Breast epithelium (tissue), 4 donors: ENCODE measurements around the gene APLF. TPM values are rescaled to one million over a fixed set of nuclear protein-coding genes. Genes with fewer than 3 reads are reported as not detected.

Experiments used
- DNase-seq, 2 donors: peaks; one replicate each; pipeline ENCODE4 v3.0.0-alpha.2; 2019; ENCODE audit warnings: low spot score in 2 of 2
- H3K27ac ChIP-seq, 2 donors: fragments of 200-600 bp; sonication (generic) in 1 of 2; one replicate each; pipeline ENCODE4 v1.5.1; 2016 to 2019; ENCODE audit warnings: mild to moderate bottlenecking in 1 of 2
- H3K27me3 ChIP-seq, 2 donors: fragments of 200-600 bp; sonication (generic) in 1 of 2; one replicate each; pipeline versions ENCODE4 v1.5.1 to v1.6.0; 2017 to 2019; ENCODE audit warnings: control low read depth in 1 of 2, mild to moderate bottlenecking in 1 of 2
- H3K36me3 ChIP-seq: fragments of 200-600 bp; one replicate; pipeline ENCODE4 v1.5.1; 2019
- H3K4me1 ChIP-seq, 2 donors: fragments of 200-600 bp; sonication (generic); one replicate each; pipeline ENCODE4 v1.5.1; 2016 to 2019; ENCODE audit warnings: control low read depth in 1 of 2
- H3K4me3 ChIP-seq, 3 donors: fragments of 200-600 bp; sonication (generic); 1 replicate in 2 of 3; 2 replicates in 1 of 3; pipeline ENCODE4 v1.5.1; 2016 to 2019; ENCODE audit warnings: mild to moderate bottlenecking in 3 of 3, moderate library complexity in 2 of 3
- H3K9me3 ChIP-seq, 2 donors: fragments of 200-600 bp; sonication (generic) in 1 of 2; one replicate each; pipeline ENCODE4 v1.5.1; 2016 to 2019; ENCODE audit warnings: control low read depth in 1 of 2
- POLR2A ChIP-seq: fragments of 450-650 bp; IDR thresholded peaks from one replicate; pipeline ENCODE4 v1.6.1; 2016; ENCODE audit warnings: antibody characterized with exemption, mild to moderate bottlenecking, moderate library complexity
- POLR2AphosphoS5 ChIP-seq, 3 donors: sonication (generic); formaldehyde crosslinking; IDR thresholded peaks; one replicate each; pipeline ENCODE4 v1.6.1; 2017; ENCODE audit warnings: antibody characterized with exemption in 3 of 3
- intact Hi-C: fragments of 100-400 bp; cut with DNase I; formaldehyde crosslinking; loops from one replicate; pipeline ENCODE4 v1.15.1; 2023; ENCODE audit warnings: low total_unique reads
- total RNA-seq, 3 donors: library from RNA; depleted of rRNA; stranded (reverse); fragments of >200 nt; gene quantifications; one replicate each; pipeline ENCODE4 v1.1.0, GENCODE V29; 2016
- TF ChIP-seq, protein P1 (sequence below), 3 donors: fragments of 450-650 bp; IDR thresholded peaks; one replicate each; pipeline ENCODE4 v1.5.1; 2016 to 2017; ENCODE audit warnings: antibody characterized with exemption in 3 of 3, mild to moderate bottlenecking in 3 of 3, moderate library complexity in 3 of 3

APLF gene
- total RNA-seq, 3 donors from 2014 or later, result 8.5 to 14.5 (median 13.4) TPM

GRCh38 chr2:68456198-68456597 is 11.2 kb upstream of the APLF start:
- no peak for DNase-seq
- TF ChIP-seq, protein P1, sequence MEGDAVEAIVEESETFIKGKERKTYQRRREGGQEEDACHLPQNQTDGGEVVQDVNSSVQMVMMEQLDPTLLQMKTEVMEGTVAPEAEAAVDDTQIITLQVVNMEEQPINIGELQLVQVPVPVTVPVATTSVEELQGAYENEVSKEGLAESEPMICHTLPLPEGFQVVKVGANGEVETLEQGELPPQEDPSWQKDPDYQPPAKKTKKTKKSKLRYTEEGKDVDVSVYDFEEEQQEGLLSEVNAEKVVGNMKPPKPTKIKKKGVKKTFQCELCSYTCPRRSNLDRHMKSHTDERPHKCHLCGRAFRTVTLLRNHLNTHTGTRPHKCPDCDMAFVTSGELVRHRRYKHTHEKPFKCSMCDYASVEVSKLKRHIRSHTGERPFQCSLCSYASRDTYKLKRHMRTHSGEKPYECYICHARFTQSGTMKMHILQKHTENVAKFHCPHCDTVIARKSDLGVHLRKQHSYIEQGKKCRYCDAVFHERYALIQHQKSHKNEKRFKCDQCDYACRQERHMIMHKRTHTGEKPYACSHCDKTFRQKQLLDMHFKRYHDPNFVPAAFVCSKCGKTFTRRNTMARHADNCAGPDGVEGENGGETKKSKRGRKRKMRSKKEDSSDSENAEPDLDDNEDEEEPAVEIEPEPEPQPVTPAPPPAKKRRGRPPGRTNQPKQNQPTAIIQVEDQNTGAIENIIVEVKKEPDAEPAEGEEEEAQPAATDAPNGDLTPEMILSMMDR (IDR thresholded peaks at IDR 0.05), result no peak
- TF ChIP-seq POLR2AphosphoS5 (IDR thresholded peaks at IDR 0.05) (no peak), POLR2A (no peak)
- H3K27me3 ChIP-seq, result no peaks in the 10 kb centered on the region
- intact Hi-C loops, result no loop called here
- no peak overlapping the region for H3K27ac ChIP-seq
- no peaks in the 10 kb centered on the region for H3K9me3 ChIP-seq
- no peaks in the 10 kb centered on the region for H3K4me1 ChIP-seq
- no peak overlapping the region for H3K4me3 ChIP-seq
- H3K36me3 ChIP-seq, result no peaks in the 10 kb centered on the region

GRCh38 chr2:68458981-68459380 is 8.4 kb upstream of the APLF start:
- intact Hi-C loops, result no loop called here
- no peak overlapping the region for H3K27ac ChIP-seq
- TF ChIP-seq POLR2AphosphoS5 (IDR thresholded peaks at IDR 0.05) (no peak), POLR2A (no peak)
- TF ChIP-seq, protein P1 (IDR thresholded peaks at IDR 0.05), result no peak

DNA sequence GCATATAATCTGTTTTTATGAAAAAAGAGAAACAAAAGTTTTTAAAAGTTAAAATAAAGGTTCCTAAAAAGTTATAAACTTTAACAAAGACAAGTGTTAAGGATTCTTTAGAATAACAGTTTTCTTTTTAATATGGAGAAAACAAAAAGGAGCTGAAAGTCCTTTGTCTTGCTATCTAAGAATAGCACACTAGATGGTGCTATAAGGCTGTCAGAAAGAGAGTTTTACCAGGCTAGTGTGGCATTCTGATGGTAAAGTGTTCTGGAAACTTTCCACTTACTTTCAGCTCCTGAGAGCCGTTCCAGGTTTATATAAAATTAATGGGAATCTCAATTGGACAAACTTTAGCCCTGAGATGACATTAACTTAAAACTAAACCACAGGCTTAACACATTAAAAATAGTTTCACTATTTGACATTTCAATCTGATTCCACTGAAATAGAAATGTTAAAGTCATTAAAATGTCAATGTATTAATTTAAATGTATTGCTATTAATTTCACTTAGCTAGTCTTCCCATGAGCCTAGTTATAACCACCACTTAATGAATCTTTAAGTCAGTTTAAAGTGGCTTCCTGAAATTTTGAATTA is 4.0 kb upstream of the APLF start:
- Histone ChIP-seq H3K27me3 (no peaks in the 10 kb centered on the region), H3K27ac (no peak overlapping the region), H3K4me1 (peaks cover 0 to 7% of the 10 kb centered on the region in 2 donors), H3K36me3 (no peaks in the 10 kb centered on the region), H3K9me3 (no peaks in the 10 kb centered on the region), H3K4me3 (no peak overlapping the region)
- no peak for DNase-seq
- intact Hi-C loops, result no loop called here
- no peak for TF ChIP-seq POLR2A
- TF ChIP-seq, protein P1 (IDR thresholded peaks at IDR 0.05), result peak in 2 of 3 donors; percentile 59 to 63

More at GRCh38 chr2:68458981-68459380, 8.4 kb upstream of the APLF start:
- Histone ChIP-seq H3K4me3 (no peak overlapping the region), H3K4me1 (no peaks in the 10 kb centered on the region), H3K9me3 (no peaks in the 10 kb centered on the region), H3K36me3 (no peaks in the 10 kb centered on the region), H3K27me3 (no peaks in the 10 kb centered on the region)
- no peak for DNase-seq

DNA sequence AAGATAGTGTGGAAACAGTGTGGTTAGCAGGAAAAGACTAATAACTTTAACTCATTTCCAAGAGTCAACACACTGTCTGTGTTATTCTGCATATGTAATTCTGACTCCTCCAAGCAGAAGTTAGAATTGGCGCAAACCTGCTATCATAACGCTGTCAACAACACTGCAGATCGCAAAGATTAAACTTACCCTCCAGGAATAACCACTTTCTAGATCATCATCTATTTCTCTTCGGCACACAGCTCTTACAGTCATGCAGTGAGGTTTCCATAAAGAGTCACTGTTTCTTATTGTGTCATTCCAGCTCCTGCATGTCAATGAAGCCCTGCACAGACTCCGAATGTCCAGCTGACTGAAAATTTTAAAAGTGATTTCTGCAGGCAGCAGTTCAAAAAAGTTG is 2.7 kb upstream of the APLF start:
- no peak for TF ChIP-seq POLR2A
- TF ChIP-seq, protein P1 (IDR thresholded peaks at IDR 0.05), result no peak
- intact Hi-C loops, result no loop called here
- H3K9me3 ChIP-seq, result no peaks in the 10 kb centered on the region
- no peak for DNase-seq
- no peaks in the 10 kb centered on the region for H3K27me3 ChIP-seq
- no peak overlapping the region for H3K4me3 ChIP-seq
- H3K4me1 ChIP-seq, result peaks cover 0 to 7% of the 10 kb centered on the region in 2 donors
- H3K27ac ChIP-seq, result no peak overlapping the region
- H3K36me3 ChIP-seq, result no peaks in the 10 kb centered on the region

GRCh38 chr2:68465081-68465916 is 2.1 kb upstream of the APLF start:
- no peaks in the 10 kb centered on the region for H3K27me3 ChIP-seq
- no peak for DNase-seq
- intact Hi-C loops, result no loop called here
- H3K36me3 ChIP-seq, result no peaks in the 10 kb centered on the region
- TF ChIP-seq POLR2A, result no peak
- TF ChIP-seq POLR2AphosphoS5 (IDR thresholded peaks at IDR 0.05), result no peak
- TF ChIP-seq, protein P1 (IDR thresholded peaks at IDR 0.05), result no peak
- H3K27ac ChIP-seq, result peak overlapping the region in 1 of 2 donors; percentile 93
- no peak overlapping the region for H3K4me3 ChIP-seq
- no peaks in the 10 kb centered on the region for H3K9me3 ChIP-seq
- peaks cover 0 to 7% of the 10 kb centered on the region in 2 donors for H3K4me1 ChIP-seq
